HG03045 (cell line): ENCODE data around the gene LGALS8.
"Not testable (repeated sequence)": the region's sequence is repeated elsewhere in the genome, so short reads cannot be mapped to it uniquely, and the experiment has no call there.

Experiments
- ATAC-seq: cut with Tn5 transposase; IDR thresholded peaks from one replicate; pipeline ENCODE4 v1.9.1; 2021; ENCODE audit warnings: mild to moderate bottlenecking, moderate library complexity; ENCODE audit not compliant: unreplicated experiment

Gene LGALS8

GRCh38 chr1:236536540-236536939, 12.8 kb downstream of the LGALS8 start:
- ATAC-seq, result no peak

GRCh38 chr1:236540813-236541465, 17.2 kb downstream of the LGALS8 start:
- ATAC-seq, result no peak

GRCh38 chr1:236541710-236542109, 17.9 kb downstream of the LGALS8 start:
- ATAC-seq, result no peak

GRCh38 chr1:236543065-236543669, 19.4 kb downstream of the LGALS8 start:
- no peak for ATAC-seq

- ATAC-seq, result no peak
These were observed 21.9 kb downstream of the LGALS8 start for GRCh38 chr1:236545621-236546169.

GRCh38 chr1:236548452-236548851, 24.7 kb downstream of the LGALS8 start:
- no peak for ATAC-seq

- ATAC-seq, result no peak
These were observed 27.4 kb downstream of the LGALS8 start for GRCh38 chr1:236550961-236551851.

- ATAC-seq, result no peak
These were observed 28.3 kb downstream of the LGALS8 start for GRCh38 chr1:236552096-236552495.

- no peak for ATAC-seq
These were observed 29.1 kb downstream of the LGALS8 start for GRCh38 chr1:236552901-236553300.

GRCh38 chr1:236553370-236553769, 29.6 kb downstream of the LGALS8 start:
- no peak for ATAC-seq

- no peak for ATAC-seq
These were observed 32.8 kb downstream of the LGALS8 start for GRCh38 chr1:236556606-236557005.

- no peak for ATAC-seq
These were observed 34.3 kb downstream of the LGALS8 start for GRCh38 chr1:236558081-236558480.

GRCh38 chr1:236558846-236559245, 35.1 kb downstream of the LGALS8 start:
- no peak for ATAC-seq

GRCh38 chr1:236560213-236560771, 36.5 kb downstream of the LGALS8 start:
- no peak for ATAC-seq

- ATAC-seq, result no peak
These were observed 38.2 kb downstream of the LGALS8 start for GRCh38 chr1:236561976-236562375.

GRCh38 chr1:236565530-236565929, 41.7 kb downstream of the LGALS8 start:
- no peak for ATAC-seq

GRCh38 chr1:236568285-236568894, 44.6 kb downstream of the LGALS8 start:
- ATAC-seq, result no peak

- ATAC-seq, result no peak
These were observed 51.7 kb downstream of the LGALS8 start for GRCh38 chr1:236575523-236575922.

- no peak for ATAC-seq
These were observed 52.2 kb downstream of the LGALS8 start for GRCh38 chr1:236576004-236576403.

GRCh38 chr1:236577041-236577440, 53.3 kb downstream of the LGALS8 start:
- ATAC-seq, result not testable (repeated sequence)

GRCh38 chr1:236578661-236579060, 54.9 kb downstream of the LGALS8 start:
- ATAC-seq, result no peak
